NCI-H1092 (cell line): ENCODE data around the gene PTP4A2.
"Not testable (repeated sequence)": the region's sequence is repeated elsewhere in the genome, so short reads cannot be mapped to it uniquely, and the experiment has no call there.

ENCODE experiments used
- DNase-seq: peaks from one replicate; lab custom pipeline; 2025; lab: John Stamatoyannopoulos, UW

Gene PTP4A2

DNA sequence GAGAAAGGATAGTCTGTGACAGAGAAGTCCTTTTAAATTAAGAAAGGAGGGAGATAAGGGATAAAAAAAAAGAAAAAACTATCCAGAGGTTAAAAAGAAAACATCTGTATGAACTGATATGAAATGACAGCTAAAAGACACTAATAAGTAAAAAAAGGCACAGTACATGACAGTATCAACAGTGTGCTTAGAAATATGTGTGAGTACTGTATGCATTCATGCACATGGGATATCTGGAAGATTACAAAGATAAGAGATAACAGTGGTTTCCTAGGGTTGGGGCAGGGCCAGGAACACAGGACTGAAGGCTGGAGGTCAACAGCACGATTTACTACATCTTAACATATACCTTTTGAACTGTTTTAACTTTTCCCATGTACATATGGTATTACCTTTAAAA lies 13.3 kb downstream of the PTP4A2 start:
- DNase-seq: no peak

DNA sequence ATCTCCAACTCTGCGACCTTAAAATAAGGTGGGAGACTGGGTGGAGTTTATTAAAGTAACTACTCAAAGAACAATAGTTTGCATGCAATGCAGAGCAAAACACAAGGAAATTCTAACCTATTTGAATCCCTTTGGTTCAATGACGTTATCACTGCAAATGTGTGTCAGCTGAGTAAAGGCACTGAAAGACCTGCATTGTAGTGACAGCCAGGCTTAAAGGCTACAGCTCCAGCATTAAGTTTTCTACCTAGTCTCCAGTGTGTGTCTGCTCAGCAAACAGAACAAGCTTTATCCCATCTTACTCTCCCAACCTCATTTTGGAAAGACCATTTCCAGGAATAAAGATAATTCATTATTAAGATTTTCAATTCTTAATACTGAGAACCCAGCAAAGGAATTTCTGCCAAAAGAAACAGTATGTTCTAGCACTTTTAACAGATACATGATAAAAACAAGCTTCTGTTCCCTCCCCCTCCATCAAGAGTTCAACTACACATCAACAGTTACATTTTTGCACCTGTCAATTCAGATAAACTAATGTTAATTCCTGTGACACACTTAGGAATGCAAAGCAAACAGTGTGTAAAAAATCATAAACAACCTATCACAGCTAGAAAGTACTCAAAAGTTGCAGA lies 14.2 kb downstream of the PTP4A2 start:
- DNase-seq: no peak

DNA sequence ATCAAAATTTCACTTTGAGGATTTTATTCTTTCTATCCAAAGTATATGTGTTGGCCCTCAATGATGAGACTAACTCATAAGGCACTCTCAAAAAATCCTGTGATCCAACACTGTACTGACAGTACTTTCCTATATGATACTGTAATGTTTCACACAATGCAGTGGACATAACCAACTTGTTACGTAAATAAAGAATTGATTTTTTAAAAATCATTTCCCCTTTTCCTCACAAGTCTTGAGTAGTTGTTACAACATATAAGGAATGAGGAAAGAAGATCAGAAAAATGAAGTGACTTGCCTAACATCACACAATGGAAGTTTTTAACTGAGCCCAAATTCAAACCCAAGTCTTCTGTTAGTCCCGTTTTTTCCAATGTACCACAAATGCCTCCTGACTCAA lies 17.2 kb downstream of the PTP4A2 start:
- DNase-seq: no peak

DNA sequence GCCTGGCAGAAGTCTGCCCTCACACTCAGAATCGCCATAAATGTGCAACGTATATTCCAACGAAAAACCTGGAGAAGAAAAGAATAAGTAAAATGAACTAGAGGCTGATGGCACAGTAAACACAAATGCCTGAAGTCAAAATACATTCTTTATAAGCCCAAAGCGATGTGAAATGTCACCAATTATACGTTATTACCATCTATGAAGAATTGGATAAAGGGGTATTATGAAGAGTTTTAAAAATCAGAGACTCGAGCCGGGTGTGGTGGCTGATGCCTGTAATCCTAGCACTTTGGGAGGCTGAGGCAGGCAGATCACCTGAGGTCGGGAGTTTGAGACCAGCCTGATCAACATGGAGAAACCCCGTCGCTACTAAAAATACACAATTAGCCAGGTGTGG lies 18.6 kb downstream of the PTP4A2 start:
- no peak for DNase-seq

DNA sequence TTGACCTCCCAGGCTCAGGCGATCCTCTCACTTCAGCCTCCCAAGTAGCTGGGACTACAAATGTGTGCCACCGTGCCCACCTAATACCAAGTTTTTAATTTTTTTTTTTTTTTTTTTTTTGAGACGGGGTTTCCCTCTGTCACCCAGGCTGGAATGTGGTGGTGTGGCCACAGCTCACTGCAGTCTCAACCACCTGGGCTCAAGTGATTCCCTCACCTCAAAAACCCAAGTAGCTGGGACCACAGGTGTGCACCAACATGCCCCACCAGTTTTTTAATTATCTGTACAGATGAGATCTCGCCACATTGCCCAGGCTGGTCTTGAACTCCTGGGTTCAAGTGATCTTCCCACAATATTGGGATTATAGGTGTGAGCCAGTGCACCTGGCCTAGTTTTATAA lies 22.7 kb downstream of the PTP4A2 start:
- no peak for DNase-seq

DNA sequence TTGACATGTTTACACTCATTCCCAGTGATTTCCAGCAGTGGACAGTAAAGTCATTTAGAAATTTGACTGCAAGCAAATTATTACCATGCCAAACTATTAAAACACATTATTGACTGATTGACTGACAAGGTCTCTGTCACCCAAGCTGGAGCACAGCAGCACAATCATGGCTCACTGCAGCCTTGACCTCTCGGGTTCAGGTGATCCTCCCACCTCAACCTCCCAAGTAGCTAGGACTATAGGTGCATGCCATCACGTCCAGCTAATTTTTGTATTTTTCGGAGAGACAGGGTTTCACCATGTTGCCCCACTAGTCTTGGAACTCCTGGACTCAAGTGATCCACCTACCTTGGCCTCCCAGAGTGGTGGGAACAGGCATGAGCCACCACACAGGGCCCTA lies 24.2 kb downstream of the PTP4A2 start:
- no peak for DNase-seq

DNA sequence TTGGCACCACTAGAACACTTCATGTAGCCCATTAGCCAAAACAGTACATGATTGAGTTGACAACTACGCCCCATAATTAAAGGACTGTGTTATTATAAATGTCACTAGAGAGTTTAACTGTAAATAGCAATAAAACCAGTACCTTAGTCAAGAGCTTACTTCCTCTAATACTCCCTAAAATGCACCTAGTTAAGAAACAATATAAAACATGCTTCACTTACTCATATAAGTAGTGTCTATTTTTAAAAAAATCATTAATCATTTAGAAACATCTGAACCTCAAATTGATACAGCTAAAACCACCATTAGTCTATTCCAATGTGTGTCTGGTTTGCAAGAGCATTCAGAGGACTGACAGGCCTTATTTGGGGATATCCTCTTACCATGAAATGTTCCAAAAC lies 25.3 kb downstream of the PTP4A2 start:
- DNase-seq: no peak

DNA sequence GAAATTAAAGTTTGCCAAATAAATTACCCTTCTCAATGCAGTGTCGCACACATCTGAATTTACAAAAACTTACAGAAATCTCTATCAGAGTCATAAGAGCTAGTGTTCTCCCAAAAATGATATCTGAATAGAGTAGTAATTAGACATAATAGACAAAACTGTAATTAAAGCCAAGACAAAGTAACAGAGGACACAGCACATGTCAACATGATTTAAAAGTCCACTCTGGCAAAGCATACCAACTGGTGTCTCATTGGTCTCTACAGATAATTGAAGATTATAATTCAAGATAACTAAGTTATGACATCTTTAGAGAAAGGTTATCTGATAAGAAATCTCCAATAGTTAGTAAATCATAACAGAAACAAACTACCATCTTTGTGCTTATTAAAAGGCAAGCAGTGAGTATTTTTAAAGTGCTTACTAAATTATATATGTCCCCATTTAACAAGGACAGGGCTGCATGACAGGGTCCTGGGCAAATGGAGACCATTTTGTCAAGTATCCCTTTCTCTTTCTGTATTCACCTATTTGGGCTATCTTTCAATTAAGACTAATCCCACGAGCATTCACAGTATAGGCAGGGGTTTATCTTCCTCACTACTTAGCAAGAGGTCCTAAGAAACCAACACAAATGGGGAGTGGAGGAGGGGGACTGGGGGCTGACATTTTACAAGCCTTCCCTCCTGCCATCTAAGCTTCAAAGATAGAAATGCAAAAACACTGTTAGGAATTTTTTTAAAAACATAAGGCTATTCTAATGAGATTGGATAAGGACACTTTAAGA lies 26.0 kb downstream of the PTP4A2 start:
- no peak for DNase-seq

DNA sequence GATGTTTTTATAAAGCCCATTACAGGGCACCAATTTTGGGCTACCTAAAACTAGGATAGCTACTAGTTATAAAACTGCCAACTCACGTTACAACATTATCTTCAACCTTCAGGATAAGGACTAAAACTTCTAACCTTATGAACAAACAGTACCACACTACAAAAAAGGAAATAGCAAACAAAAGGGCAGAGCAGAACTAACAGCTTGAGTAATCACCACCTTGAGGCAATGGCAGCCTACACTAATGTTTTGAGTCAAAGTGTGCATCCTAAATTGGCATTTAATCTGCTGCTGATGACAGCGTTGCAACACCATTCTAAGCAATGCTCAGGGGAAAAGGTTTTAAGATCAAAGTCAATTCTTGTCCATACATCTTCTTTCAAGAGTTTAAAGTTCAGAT lies 27.2 kb downstream of the PTP4A2 start:
- DNase-seq: no peak

DNA sequence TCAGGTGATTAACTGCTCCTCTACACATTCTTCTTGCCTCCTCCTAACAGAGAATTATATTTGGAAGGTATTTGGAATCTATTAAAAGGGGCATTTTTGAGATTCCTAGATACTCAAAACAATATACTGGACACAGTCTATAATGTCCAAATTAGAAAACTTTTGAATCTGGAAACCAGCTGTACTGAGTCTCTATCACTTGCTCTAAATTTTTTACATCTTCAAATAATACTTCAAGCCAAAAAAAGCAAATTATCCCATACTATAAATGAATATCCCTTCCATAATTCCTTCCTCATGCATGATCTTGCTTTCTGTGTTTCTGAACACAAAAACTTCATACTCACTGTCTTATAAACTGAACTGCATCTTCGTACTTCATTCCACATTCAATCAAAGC lies 28.5 kb downstream of the PTP4A2 start:
- no peak for DNase-seq

DNA sequence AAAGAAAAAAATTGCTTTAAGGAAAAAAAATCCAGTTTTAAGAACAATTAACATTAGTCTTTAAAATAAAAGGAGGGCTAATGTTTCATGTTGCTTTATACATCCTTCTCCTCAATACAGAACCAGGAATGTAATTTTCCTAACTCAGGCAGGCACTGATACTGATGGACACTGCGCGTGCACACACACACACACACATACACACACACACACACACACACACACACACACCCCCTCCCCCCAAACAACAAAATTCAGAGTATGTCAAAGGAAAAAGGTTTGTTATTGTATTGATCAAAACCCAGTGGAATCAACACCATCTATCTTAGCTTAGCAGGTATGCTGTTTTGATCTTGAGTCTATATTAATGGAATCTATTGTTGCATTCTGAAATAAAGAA lies 31.6 kb downstream of the PTP4A2 start:
- DNase-seq: no peak

DNA sequence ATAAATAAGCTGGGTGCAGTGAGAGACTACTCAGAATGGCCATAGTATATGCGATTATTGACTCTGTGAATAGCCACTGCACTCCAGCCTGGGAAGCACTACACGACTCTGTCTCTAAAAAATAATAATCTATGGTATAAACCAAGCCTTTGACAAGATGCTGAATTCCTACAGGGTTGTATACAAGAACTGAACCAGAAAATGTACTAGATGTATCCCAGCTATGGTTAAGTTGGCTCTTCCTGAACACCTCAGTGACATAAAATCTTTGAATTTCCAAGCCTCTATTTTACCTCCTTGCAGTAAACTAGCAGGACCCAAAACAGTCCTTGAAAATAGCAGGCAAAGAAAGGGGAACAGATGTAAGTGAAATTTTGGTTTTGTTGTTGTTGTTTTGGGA lies 32.5 kb downstream of the PTP4A2 start:
- DNase-seq: no peak

DNA sequence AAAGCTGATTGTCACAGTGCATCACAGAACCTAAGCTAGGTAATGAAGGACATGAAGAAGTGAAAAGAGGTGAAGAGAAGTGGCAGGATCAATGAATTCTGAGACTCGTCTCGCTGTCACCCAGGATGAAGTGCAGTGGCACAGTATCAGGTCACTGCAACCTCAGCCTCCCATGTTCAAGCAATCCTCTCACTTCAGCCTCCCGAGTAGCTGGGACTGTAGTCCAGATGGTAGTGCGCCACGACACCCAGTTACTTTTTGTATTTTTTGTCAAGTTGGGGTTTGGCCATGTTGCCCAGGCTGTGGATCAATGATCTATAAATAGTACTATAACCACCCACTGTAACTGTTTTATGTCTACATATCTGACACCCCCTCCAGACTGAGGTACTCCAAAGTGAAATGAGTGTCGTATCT lies 33.1 kb downstream of the PTP4A2 start:
- no peak for DNase-seq

DNA sequence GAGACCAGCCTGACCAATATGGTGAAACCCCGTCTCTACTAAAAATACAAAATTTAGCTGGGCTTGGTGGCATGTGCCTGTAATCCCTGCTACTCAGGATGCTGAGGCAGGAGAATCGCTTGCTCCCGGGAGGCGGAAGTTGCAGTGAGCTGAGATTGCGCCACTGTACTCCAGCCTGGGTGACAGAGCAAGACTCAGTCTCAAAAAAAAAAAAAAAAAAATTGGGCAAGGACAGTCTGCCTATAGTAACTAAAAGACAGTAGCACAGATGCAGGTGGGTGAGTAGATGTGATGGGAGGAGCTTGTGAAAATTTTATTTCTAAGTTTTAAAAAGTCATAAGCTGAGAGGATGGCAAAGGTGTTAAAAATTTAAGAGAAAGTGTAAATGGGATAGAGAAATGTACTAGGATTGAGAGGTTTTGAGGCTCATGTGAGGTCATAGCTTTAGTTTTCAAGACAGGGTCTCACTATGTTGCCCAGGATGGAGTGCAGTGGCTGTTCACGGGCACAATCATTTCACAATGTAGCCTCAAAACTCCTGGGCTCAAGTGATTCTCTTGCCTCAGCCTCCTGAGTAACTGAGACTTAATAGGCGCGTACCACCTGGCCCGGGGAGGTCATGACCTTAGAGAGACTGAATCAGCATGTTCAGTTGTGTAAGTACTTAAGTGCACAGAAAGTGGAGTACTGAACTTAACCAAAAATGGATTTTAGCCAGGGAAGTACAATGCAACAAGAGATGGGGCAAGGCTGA lies 33.7 kb downstream of the PTP4A2 start:
- DNase-seq: no peak

DNA sequence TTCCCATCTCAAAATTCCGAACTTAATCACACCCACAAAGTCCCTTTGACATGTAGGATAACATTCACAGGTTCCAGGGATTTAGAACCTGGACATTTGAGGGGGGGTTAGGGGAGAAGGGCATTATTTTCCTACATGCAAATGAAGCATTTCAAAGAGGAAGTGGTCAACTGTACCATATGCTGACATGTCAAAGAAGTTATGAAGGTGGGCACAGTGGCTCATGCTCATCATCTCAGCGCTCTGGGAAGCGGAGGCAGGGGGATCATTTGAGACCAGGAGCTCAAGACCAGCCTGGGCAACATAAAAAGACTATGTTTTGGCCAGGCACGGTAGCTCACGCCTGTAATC lies 35.7 kb downstream of the PTP4A2 start:
- no peak for DNase-seq

DNA sequence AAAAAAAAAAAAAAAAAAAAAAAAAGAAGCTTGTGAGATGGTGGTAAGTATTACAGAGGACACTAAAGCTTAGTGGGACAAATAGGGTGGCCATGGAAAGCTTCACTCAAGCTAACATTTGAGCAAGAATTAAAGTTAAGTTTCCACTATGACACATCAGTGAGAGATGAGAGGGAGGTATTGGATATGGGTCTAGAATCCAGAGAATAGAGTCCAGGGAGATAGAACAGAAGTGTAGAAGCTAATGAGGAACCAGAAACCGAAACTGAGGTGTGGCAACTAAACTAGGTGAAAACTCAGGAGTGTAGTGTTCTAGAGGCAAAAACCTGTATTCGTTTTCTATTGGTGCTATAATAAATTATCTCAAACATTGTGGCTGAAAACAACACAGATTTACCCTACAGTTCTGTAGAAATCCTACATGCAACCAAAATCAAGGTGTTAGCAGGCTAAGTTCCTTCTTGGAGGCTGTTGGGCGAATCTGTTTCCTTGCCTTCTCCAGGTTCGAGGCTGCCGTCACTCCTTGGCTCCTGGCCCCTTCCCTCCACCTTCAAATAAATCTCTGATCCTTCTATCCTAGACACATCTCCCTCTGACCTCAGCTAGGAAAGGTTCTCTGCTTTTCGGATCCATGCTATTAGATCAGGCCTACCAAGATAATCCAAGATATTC lies 36.2 kb downstream of the PTP4A2 start:
- DNase-seq: no peak

DNA sequence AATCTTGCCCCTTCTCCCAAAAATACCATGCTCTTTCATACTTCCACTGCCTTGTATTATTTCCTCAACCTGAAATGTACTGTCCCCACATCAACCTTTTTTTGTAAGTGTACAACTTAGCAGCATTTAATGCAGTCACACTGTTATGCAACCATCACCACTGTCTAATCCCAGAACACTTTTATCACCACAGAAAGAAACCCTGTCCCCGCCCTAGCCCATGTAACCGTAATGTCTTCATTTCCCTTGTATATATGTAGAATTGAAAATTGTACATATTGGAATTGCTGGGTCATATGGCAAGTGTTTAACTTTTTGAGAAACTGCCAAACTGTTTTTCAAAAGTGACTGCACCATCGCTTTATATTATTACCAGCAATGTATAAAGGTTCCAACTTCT lies 37.4 kb downstream of the PTP4A2 start:
- DNase-seq: no peak

DNA sequence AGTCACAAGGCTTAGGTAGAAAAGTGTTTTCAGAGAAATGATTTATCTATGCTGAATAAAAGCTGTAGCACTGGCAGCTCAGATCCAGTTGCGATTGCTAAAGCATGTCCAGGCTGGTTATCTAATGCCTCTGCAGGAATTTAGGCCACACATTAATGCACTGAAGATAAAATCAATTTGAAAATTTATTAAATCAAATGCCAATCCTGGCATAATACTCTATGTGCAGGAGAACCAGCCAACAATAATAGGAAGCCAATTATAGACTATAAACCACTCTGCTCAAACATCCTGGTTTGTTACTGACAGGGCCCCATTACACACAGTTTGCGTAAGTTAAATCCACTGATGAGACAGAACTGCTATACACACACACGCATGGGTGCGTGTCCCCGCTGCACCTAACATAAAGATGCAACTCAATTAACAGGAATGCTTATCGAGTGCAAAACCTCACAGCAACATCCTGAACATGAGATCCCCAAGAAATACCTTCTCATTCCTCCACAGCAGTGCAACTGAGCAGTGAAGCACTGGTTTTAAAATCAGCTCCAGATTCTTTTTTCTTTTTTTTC lies 40.6 kb downstream of the PTP4A2 start:
- no peak for DNase-seq

DNA sequence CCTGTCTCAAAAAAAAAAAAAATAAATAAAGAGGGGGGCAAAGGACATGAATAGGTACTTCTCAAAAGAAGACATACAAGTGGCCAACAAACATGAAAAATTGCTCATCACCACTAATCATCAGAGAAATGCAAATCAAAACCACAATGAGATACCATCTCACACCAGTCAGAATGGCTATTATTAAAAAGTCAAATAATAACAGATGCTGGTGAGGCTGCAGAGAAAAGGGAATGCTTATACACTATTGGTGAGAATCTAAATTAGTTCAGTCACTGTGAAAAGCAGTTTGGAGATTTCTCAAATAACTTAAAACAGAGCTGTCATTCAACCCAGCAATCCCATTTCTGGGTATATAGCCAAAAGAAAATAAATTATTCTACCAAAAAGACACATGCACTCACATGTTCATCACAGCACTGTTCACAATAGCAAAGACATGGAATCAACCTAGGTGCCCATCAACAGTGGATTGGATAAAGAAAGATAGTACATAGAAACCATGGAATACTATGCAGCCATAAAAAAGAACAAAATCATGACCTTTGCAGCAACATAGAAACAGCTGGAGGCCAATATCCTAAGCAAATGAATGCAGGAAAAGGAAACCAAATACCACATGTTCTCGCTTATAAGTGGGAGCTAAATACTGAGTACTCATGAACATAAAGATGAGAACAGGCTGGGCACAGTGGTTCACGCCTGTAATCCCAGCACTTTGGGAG lies 42.5 kb downstream of the PTP4A2 start:
- not testable (repeated sequence) for DNase-seq

DNA sequence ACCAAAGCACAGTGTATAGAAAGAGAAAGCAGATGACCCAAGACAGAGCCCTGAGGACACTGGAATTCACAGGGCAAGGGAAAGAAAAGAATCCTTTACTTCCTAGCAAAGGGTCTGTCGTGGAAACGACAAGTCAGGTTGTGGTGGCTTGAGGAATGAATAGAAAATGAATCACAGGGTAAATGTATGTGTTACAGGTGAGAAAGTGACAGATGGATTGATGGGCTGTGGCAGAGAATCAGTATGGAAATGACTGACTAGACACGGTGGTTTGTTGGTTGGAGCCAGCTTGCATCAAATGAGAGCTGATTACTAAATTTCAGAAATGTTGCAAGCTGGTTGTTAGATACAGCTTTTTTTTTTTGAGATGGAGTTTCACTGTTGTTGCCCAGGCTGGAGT lies 46.9 kb downstream of the PTP4A2 start:
- no peak for DNase-seq

DNA sequence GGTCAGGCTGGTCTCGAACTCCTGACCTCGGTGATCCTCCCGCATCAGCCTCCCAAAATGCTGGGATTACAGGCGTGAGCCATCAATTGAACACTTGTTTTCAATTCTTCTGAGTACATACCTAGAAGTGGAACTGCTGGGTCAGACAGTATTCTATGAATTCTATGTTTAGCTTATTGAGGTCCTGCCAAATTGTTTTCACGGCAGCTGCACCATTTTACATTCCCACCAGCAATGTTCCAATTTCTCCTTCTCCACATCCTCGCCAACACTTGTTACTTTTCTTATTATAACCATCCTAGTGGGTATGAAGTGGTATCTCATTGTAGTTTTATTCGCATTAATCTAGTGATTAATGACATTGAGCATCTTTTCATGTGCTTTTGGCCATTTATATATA lies 49.9 kb downstream of the PTP4A2 start:
- DNase-seq: no peak

DNA sequence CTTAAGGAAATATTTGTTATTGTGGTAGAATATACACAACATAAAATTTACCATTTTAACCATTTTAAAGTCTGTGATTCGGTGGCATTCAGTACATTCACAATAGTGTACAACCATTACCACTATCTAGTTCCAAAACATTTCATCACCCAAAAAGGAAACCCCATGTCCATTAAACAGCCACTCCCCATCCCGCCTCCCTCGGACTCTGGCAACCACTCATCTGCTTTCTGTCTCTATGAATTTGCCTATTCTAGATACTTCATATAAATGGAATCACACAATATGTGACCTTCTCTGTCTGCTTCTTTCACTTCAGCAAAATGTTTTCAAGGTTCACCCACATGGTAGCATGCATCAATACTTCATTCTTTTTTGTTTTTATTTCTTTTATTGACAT lies 51.3 kb downstream of the PTP4A2 start:
- no peak for DNase-seq
